GM21381 (cell line): Measurements from ENCODE around the gene BLID.

Source experiments
- ATAC-seq: cut with Tn5 transposase; IDR thresholded peaks from one replicate; pipeline ENCODE4 v1.9.1; 2021; ENCODE audit warnings: mild to moderate bottlenecking, moderate library complexity; ENCODE audit not compliant: unreplicated experiment

BLID gene, protein sequence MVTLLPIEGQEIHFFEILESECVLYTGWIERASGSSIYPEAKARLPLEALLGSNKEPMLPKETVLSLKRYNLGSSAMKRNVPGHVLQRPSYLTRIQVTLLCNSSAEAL

GRCh38 chr11:122115524-122116379, at the start of gene BLID:
TSS of gene BLID (minus strand) at chr11:122116215. CDS start at chr11:122115922, 293 bp downstream.
- ATAC-seq, result no peak

DNA sequence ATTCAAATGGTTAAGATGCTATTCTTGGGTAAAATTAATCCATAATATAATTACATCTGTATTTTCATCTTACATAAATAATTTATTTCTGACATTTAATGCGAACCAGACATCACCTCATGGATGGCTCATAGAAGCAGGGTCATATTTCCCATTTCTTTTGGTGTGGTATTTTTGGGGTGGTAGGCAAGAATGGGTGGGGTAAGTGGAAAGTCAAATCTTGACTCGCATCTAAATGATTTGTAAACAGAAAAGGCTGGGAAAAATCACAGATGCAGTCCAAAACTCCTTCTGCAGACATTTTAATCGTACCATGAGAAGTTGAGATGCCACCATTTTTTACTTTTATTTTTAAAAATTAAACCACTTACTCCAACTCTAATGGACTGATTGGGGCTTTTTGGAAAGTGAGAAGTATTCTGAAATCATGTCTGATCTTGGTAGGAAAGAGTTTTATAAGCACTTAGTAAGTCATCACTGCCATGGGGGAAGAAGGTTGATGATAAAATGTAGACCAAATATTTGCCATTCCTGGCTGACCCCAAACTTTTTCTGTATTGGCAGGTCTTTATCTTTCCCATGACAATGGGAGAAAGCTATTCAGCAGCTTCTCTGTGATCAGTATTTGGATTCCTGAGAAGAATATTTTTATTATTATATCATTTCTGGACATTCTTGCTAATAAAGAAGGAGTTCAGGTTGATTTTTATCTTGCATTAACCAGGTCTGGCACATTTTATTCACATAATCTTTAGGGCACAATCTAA, 47.2 kb upstream of the BLID start:
- ATAC-seq, result no peak

DNA sequence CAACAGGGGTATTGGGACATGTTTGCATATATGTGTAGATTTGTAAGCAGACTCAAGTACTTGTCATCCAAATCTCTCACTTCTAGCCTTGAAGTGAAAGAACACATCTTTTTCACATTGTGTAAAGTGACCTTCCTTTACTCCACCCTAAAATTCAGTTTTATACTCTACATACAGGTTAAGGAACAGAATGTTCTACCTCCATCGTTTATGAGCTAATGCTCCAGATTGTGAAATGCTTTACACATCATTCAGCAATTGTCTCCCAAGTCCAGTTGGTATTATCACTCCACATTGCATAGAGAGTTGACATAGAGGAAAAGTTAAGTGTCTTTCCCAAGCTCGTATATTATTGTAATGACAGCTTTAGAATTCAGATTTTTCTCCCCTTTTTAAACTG, 46.1 kb upstream of the BLID start:
- no peak for ATAC-seq

DNA sequence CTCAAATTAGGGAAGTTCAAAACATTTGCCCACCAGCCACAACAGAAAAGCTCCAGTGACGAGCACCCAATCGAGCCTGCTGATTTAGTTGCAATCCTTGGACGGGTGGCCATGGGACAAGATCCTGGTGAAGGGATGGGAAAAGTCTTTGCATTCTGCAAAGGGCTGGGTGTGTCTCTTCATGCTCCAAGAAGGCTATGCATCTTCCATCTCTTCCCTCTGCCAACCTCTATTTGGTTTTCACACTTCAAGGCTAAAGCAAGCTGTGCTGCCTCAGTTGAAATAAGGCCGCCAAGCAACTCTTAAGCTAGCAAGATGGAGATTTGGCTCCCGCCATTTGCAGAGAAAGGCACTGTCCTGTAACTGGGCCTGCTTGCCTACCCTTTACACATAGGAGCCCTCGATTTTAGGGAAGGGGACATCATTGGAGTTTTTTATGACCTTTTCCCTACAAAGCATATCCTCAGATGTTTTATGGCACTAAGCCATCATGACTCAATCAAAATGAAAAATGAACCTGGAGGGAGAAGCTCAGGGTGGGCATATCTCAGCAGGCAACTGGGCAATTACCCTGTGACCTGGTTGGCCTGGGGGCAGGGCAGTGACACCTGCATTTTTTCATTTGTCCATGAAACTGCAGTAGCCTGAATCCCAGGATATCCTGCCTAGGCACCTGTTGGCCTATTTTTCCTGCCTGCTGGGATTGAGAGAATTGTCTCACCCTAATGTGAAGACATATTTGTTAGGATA, 45.0 kb upstream of the BLID start:
- no peak for ATAC-seq

- ATAC-seq, result no peak
Observed at GRCh38 chr11:122159861-122160260, 43.8 kb upstream of the BLID start.

- no peak for ATAC-seq
Observed at GRCh38 chr11:122159173-122159721, 43.2 kb upstream of the BLID start.

GRCh38 chr11:122158171-122158570, 42.2 kb upstream of the BLID start:
- no peak for ATAC-seq

- ATAC-seq, result no peak
Observed at GRCh38 chr11:122157653-122158161, 41.7 kb upstream of the BLID start.

DNA sequence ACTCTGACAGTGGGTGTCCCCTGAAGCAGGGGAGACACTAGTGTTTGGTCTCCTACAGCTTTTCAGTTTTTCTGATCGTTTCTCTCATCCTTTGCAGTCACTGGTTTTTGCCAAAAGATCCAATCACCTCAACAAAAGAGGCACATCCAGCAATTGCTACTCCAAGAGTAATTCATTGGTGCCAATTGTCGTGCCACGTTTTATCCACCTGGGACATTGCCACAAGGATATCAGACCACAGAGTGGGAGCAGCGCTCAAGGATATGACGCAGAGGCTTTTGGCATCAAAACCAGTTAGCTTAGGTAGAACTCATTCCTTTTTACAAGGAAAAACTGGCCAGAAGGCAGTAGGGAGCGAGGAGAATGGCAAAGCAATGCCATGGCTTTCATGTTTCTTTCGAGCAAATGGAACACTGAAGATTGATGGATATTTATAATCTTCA, 40.9 kb upstream of the BLID start:
- ATAC-seq, result no peak

- no peak for ATAC-seq
Observed at GRCh38 chr11:122155765-122156527, 39.9 kb upstream of the BLID start.

DNA sequence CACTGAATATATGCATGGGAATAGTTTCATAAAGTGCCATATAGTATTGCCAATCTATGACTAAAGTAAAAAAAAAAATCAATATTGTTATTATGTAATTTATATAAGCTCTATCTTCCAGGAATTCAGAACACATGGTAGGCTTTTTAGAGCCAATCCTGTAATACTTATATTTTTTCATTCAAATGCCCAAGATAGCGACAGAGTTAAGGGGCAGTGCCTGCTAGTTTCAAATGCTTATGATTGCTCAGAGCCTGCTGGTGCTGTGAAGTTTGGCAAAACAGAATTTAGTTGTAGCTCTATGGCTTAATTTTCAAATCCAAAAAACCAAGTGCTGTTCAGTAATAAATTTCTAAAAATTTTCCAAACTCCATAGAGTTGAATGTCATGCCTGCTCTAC, 39.0 kb upstream of the BLID start:
- no peak for ATAC-seq

- no peak for ATAC-seq
Observed at GRCh38 chr11:122154227-122154626, 38.2 kb upstream of the BLID start.

GRCh38 chr11:122153746-122154145, 37.7 kb upstream of the BLID start:
- ATAC-seq, result no peak

- no peak for ATAC-seq
Observed at GRCh38 chr11:122150216-122151124, 34.5 kb upstream of the BLID start.

DNA sequence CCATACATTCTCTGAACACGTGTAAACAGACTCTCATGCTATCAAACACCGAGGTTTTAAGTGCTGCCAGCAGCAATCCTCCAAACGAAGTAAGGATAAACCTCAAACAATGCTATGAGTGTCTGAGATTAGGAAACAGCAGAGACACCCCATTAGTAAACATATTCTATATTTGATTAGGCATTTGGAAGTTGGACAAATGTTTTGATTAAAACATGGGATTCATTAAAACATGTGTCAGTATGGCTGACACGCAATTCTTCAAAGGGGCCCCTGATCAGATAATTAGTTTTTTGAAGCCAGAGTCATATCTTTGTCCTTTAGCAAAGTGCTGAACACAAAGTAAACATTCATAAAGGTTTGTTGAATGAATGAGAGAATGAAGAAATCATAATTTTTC, 33.2 kb upstream of the BLID start:
- no peak for ATAC-seq

- no peak for ATAC-seq
Observed at GRCh38 chr11:122146475-122146874, 30.5 kb upstream of the BLID start.

GRCh38 chr11:122145715-122146274, 29.8 kb upstream of the BLID start:
- ATAC-seq, result no peak

DNA sequence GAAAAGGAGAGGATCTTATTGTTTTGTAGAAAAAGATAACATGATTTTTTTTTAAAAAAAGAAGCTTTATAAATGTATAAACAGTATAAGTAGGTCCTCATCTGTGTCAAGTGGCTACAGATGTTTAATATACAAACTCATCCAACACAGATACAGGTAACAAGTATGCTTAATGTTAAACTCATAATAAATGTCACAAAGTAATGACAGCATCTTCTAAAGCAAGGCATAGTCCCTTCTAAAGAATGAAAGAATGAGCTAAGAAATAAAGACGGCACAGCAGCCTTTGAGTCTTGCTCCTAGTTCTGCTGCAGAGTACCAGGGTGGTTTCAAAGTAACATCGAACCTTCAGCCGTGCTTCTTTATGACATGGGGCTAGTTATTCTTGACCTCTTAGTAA, 28.7 kb upstream of the BLID start:
- ATAC-seq, result no peak

DNA sequence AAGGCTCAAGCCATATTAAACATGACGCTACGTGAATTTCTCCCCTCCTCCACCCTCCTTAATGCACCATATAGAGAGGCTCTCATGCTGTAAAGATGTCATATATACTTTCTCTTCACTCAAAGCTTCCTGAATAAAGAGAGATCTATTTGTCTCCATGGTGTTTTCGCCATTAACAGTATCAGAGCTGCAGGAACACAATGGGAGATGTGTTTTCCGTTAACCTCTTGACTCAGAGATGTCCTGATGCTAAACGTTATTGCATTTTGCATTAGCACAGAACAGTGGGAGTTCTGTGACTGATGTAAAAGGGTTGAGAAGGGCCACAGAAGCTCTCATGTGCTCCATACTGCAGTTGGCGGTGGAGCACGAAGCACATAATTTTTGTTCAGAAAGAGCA, 25.7 kb upstream of the BLID start:
- ATAC-seq, result no peak
